NCI-H510A (cell line): ENCODE measurements around the gene KBTBD7.
"Not testable (repeated sequence)": the region's sequence is repeated elsewhere in the genome, so short reads cannot be mapped to it uniquely, and the experiment has no call there.

Source experiments
- DNase-seq: peaks from one replicate; lab custom pipeline; 2025; lab: John Stamatoyannopoulos, UW

Gene KBTBD7

DNA sequence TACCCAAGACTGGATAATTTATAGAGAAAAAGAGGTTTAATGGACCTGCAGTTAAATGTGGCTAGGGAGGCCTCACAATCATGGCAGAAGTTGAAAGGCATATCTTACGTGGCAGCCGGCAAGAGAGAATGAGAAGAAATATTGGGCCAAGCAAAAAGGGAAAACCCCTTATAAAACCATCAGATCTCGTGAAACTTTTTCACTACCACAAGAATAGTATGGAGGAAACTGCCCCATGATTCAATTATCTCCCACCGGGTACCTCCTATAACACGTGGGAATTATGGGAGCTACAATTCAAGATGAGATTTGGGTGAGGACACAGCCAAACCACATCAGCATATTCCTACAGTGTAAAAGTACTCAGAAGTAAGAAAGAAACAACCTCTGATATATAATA, 4.7 kb upstream of the KBTBD7 start:
- no peak for DNase-seq

DNA sequence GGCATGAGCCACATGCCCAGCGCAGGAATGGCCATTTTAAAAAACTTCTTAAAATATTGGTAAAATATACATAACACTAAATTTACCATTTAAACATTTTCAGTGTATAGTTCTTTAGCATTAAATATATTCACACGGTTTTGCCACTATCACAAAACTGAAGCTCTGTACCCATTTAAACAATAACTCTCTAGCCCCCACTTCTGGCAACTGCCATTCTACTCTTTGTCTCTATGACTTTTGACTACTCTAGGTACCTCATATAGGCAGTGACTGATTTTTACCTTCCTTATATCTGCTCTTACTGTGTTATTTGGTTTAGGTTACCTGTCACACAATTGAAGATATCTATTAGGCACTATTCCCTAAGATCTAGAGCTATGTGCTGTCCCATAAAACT, 2.3 kb upstream of the KBTBD7 start:
- DNase-seq, result no peak

DNA sequence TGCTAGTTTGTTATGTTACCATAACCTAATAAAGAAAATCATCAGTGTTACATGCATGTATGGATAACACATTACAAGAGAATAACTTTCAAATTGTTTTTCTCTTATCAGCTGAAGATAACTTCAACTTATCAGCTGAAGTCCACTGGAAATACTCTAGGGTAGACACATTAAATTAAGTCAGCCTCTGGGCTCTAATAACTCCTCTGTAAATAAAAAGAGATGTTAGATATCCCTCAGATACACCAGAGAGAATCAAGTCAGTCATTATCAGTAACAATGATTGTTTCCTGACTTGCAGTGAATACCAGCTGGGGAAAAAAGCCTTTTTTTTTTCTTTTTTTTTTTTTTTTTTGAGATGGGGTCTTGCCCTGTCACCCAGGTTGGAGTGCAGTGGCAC, 1.6 kb upstream of the KBTBD7 start:
- DNase-seq, result no peak

DNA sequence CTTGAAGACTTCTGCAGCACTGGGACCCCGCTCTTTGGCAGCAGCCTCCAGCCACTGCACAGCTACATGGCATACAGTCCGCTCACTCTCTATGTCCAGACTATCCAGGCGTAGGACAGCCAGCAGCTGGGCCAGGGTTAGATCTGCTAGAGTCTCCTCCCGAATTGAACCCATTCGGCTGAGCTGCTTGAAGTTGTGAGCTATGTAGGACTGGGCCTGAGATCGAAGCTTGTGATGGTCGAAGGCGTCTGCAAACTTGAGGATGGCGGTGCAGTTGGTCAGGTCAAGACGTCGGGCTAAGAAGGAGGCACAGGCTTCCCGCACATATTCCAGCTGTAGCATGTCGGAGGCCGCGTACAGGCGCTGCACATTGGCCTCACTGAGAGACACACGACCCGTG, 900 bp downstream of the KBTBD7 start:
- no peak for DNase-seq

DNA sequence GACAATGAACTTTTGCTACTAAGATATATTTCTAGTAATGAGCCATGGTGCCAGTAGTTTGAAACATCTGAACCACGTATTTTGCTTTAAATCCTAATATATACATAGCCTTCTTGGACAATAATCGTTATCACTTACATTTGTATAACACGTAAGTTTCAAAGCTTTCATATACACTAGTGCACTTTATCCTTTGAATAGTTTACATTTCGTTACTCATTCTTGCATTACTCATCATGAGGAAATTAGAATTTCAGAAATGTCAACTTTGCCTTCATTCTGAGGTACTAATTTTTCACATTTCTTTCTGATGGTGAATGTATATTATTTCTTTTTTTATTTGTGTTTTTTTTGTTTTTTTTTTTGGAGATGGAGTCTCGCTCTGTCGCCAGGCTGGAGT, 5.8 kb downstream of the KBTBD7 start:
- no peak for DNase-seq

GRCh38 chr13:41186481-41186880, 7.9 kb downstream of the KBTBD7 start:
- no peak for DNase-seq

DNA sequence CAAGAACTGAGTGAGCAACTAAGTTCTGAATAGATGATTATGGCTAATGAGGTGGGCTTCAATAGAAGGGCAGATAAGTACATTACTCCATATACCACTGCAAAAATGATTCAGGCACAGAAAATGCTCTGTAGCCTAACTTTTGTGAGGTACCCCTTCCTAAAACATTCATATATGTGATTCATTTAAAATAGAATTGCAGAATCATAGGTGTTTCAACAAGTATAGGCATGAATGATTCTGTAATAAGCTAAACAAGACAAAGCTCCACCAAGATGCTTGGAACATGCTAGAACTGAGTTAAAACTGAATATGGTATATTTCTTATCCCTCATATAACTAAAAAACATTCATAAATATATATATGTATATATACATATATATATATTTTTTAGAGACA, 12.1 kb downstream of the KBTBD7 start:
- no peak for DNase-seq

GRCh38 chr13:41179593-41180250, 14.6 kb downstream of the KBTBD7 start:
- DNase-seq, result no peak

- no peak for DNase-seq
Observed at GRCh38 chr13:41178040-41178439, 16.3 kb downstream of the KBTBD7 start.

DNA sequence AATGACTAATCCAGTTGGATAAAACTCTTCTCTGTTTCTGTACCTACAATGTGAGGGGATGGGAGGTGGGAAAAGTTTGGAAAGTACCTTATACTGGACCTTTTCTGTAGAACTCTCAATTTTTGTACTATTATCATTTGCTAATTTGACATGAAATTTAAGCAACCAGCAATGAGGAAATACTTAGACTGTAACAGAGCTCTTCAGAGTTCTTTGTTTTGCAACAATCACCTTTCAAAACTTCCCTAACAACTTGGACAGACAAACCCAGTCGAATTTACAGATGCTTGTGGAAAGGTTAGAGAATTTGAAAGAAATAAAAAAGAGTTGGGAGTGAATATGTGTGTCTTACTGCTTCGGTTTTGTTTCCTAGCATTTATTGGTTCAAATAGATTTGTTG, 16.8 kb downstream of the KBTBD7 start:
- no peak for DNase-seq

DNA sequence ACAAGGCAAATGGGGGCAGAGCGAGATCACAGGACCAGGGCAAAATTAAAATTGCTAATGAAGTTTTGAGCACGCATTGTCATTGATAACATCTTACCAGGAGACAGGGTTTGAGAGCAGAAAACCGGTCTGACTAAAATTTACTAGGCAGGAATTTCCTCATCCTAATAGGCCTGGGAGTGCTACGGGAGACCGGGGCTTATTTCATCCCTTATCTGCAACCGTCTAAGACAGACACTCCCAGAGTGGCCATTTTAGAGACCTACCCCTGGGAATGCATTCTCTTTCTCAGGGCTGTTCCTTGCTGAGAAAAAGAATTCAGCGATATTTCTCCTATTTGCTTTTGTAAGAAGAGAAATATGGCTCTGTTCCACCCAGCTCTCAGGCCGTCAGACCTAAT, 18.8 kb downstream of the KBTBD7 start:
- DNase-seq, result not testable (repeated sequence)

DNA sequence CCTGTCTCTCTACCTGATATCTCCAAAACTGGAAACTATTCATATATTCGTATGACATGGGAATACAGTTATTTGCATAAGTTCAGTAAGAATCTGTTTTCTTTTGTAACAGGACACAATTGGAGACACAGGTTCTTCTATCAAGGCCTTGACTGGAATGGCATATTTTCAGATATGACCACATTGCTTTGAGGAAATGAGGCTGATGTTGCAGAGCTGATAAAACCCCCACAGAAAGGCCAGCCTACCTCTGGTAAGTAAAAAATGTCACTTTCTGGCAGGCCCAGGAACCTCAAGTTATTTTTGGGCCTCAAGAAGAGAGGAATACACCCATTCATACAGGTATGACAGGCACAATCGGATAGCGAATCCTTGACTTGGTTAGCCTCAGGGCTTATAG, 32.2 kb downstream of the KBTBD7 start:
- no peak for DNase-seq

DNA sequence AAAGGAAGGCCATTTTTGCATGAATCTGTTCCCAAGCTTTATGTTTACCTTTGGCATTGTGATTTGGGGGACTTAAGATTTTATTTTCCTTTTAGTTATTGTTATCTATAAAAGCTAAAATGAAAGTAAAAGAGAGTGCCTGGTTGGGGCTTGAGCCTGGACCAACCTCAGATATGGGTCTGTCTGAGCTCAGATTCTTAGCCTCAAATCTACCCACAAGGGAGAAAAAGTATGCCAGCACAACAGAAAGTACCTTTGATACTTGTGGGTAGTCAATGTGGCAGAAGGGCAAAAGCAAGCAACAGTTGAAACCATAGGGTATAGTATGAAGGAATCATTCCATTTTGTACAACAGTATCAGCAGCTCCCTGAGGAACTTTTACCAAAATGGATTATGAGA, 35.2 kb downstream of the KBTBD7 start:
- DNase-seq, result no peak

DNA sequence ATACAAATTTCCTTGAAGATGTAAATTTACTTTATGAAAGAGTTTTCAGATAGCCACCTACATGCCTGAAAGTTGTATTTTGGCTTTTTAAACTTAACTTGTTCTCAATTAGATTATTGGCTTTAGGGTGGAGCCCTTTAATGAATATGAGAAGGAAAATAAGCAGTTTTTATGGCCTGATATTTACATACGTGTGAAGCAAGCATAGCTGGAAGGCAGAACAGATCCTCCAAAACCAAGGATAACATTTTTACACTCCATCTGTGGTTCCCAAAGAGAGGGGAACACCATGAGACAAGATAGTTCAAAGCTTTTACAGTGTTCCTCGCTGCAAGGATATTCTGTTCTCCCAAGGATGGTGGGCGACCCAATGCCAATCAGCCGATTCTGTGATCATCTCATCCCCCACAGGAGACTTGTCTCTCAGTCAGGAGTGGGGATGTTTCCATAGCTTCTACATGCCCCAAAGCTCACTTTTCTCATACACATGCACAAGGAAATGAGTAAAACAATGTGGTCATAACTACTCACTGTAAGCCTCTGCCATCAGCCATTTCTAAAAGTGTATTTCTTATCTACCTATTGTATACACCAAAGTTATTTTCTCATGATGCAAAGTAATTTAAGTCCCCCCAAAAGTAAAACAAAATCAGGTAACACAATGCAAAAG, 37.2 kb downstream of the KBTBD7 start:
- no peak for DNase-seq

DNA sequence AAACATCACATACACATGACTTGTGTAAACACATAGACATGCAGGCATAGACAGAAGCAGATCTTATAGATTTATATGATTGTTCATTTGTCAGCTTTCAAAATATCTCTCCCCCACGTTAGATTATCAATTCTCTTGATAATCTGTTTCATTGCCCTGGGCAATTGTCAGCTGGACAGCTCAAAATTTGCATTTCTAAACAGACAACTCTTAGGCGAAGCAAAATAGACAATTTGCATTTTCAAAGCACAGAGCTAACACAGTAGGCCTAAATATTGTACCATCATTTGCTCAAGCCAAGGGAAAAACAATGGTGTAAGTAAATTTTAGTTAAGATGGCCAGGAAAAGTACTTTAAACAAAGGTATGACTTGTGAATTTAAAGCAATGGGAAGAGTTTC, 37.7 kb downstream of the KBTBD7 start:
- no peak for DNase-seq

- no peak for DNase-seq
Observed at GRCh38 chr13:41154042-41154441, 40.3 kb downstream of the KBTBD7 start.

DNA sequence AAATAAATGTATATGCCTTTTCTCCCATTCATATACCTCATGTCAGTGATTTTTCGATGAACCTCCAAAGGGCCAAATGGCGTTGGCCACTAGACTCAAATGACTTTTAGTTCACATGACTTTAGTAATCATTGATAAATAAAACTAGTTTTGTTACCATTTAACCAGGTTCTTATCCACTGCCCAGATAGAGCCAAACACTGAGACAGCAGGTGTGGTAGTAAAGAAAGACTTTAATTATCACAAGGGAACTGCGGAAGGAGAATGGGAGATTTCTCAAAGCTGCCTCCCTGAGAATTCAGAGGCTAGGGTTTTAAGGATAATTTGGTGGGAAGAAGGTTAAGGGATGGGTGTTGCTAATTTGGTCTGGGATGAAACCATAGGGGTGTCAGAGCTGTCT, 42.4 kb downstream of the KBTBD7 start:
- DNase-seq, result no peak

DNA sequence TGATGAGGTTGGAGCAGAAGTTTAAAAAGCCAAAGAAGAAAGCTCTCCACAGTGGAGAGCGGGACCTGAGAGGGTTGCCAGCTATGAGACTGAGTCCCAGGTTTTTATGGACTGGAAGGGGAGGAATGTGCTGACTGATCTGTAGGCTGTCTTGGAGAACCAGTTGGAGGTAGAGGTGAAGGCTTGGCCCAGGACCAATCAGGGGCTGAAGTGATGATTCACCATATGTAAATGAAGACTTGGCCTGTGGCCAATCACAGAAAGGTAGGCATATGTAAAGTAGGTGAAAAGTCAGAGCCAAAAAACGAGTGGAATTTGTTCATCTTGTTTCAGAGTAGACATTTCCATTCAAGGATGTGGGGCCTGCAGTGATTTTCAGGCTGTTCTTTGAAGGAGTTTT, 44.3 kb downstream of the KBTBD7 start:
- DNase-seq, result no peak

DNA sequence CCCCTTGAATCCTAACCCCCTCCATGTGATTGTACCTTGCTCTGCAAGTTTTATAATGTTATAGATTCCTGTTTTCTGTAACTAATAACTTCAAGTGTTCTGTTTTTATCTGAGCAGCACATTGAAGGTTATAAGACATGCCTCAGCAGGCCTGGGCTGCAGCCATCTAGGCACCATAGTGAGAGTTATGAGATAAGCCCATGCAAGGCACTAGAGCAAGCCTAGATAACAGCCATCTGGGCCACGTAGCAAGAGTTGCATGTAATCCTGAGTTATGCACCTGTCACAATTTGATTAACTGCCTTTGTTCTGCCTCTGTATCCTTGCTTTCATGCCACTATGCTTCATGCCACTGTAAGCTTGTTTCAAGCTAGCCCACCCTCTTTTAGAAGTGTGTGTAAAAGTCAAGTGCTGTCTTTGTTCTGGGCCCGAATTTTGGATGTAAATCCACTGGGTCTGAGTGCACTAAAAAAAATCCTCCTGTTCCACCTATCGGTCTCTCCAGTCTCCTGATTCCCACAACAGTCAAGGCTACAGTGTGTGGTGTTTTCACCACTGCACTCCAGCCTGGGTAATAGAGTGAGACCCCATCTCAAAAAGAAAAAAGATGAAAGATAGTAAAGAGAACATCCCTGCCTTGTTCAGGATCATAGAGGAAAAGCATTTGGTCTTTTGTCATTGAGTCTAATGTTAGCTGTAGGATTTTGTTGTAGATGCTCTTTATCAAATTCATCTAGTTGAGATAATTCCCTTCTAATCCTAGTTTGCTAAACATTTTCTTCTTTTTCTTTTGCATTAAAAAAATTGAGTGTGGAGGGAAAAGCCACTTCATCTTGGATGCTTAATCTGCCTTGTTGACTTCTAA, 45.7 kb downstream of the KBTBD7 start:
- DNase-seq, result no peak

DNA sequence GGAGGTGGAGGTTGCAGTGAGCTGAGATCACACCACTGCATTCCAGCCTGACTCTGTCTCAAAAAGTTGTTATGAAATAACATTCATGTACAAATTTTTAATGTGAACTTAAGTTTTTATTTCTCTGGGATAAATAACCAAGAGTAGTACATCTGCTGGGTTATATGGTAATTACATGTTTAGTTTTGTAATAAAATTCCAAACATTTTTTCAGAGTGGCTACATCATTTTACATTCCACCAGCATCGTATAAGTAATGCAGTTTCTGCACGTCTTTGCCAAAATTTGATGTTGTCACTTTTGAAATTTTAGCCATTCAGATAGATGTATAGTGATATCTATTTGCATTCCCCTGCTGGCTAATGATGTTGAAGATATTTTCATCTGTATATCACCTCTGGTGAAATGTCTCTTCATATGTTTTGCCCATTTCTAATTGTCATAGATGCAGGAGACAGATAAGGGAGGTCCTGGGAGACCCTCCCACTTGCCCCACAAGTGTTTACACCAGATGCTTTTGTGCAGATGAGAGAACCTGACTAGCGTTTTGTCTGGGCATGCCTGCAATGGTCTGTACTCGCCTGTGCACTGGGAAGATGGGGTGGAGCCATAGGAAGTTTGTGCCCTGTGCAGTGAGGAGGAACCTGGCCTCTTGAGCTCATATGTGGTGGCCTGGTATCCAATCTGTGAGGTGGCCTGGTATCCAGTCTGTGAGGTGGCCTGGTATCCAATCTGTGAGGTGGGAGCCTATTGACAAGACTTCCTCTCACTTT, 49.0 kb downstream of the KBTBD7 start:
- no peak for DNase-seq

- DNase-seq, result no peak
Observed at GRCh38 chr13:41144576-41144975, 49.8 kb downstream of the KBTBD7 start.
